ENCODE data around the gene PRR5L.

PRR5L gene

DNA sequence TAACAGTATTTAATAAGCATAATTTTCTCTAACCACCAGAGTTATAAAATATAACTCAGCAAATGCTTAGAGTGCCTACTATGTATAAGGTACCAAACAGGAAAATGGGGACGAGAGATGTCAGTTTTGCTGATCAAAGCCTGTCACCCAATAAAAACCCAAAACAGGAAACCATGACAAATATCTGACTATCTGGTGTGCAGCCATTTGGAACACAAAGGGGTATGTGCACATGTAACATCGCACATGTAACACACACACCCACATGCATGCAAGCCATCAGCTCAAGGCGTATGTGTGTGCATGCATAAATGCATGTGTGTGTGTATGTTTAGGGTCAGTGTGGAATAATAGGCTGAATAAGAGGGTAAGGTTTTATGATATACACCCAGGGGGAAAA is 64.2 kb downstream of the PRR5L start:
- no peak for DNase-seq

DNA sequence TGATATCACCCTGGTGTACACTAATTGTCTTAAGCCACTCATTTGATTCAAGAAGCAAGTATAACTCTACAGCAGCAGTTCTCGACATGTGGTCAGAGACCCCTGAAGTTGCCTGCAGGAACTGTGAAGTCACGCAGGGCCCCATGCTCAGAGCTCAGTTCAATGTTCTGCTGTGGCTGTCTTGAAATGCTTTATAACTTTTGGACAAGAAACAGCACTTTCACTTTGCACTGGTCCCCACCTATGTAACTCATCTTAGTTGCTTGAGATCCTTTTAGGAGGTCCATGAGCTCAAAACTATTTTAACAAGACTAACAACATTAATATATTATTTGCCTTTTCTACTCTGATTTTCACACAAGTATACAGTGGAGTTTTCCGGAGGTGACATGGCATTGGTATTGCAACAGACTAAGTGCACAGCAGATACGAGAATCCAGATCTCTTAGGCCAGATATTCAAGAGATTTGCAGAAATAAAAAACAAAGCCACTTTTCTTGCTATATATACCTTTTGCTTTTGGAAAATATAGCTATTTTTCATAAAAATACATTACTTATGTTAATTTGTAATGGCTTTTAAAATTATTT is 64.8 kb downstream of the PRR5L start:
- DNase-seq: no peak

DNA sequence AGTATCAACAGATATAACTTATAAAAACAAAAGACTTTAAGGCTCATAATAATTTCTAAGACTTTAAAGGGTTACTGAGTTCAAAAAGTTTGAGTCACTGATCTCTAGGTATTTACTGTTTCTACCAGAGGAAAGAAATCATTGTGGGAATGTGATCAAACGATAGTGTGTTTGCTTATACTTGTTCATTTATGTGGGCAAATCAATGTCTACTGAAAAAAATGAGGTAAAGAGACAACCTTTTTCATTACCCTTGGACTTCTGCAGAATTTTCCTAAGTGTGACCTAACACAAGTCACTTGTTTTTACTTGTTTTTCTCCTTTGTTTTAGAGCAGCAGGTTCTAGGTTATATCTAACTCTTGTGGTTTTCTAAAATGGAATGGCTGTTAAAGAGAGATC is 65.4 kb downstream of the PRR5L start:
- no peak for DNase-seq

DNA sequence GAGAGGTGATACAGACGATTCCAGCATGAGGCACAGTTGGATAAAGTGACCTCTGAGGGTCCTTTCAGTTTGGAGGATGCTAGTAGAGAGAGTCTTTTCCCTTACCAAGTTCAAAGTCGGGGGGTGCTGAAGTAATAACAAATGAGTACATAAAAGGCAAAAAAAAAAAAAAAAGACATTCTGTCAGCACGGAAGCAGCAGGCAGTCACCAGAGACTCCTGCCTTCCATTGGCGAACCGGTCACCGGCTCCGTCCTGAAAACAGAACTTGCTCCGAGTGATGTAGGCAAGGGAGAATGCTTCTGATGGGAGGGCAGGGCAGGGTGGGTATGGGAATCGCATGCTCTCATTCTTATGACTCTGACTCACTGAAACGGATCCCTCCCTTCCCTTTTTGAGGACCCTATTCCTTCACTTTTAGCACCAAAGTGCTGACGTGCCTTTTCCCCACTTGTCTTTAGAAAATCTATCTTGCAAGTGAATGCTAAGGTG is 65.9 kb downstream of the PRR5L start:
- DNase-seq: peak; percentile 88

DNA sequence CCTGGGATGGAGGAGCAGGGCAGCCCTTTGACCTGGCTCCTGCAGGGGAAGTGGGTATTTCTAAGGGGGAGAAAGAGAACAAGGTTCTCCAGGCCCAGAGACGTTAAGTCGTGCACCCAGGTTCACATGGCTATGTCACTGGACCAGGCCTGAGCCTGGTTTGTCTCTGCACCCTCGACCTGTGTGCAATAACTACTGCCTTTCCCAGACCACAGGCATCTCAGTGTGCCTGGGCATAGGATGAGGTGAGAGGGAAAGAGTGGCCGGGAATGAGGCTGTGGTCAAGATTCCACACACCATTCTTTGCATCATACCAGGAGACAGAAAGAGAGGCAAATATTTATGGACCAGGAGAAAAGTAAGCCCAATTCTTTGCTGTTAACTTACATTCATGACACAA is 66.8 kb downstream of the PRR5L start:
- DNase-seq: peak; percentile 69

DNA sequence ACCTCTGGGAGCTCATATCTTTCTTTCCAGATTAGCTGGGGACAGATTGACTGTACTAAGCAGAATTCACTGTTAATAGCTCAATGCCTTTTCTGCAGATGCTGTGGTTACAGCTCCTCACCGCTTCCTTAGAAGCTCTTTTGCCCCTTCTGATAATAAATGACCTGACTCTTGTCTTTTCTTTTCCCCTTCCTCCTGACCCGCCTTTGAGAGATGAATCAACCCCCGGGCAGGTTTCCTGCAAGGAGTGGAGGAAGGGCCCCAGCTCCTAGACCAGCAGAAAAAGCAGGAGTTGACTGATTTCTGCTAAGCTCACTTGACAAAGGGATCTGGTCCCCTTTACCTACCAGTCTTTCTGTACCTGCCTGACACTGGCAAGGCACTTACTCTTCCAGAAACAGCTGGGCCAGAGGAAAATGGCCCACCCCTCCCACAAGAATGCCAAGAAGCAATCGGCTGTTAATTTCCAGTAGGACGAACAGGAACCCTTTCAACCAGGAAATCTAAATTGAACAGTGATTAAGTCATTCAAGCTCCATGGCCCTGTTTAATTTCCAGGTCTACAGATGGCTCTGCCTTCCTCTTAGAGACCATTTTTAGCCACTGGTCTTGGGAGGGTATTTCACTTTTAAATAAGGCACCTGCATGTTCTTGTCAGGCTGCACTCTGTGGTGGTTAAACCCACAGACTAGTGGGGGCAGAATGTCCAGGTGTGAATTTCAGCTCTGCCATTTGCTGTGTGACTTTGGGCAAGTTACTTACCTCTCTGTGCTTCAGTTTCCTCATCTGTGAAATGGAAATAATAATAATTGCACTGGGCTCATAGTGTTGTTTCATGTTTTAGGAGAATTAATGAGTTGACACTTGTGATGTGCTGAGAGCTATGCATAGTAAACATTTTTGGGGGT is 67.5 kb downstream of the PRR5L start:
- DNase-seq: no peak

DNA sequence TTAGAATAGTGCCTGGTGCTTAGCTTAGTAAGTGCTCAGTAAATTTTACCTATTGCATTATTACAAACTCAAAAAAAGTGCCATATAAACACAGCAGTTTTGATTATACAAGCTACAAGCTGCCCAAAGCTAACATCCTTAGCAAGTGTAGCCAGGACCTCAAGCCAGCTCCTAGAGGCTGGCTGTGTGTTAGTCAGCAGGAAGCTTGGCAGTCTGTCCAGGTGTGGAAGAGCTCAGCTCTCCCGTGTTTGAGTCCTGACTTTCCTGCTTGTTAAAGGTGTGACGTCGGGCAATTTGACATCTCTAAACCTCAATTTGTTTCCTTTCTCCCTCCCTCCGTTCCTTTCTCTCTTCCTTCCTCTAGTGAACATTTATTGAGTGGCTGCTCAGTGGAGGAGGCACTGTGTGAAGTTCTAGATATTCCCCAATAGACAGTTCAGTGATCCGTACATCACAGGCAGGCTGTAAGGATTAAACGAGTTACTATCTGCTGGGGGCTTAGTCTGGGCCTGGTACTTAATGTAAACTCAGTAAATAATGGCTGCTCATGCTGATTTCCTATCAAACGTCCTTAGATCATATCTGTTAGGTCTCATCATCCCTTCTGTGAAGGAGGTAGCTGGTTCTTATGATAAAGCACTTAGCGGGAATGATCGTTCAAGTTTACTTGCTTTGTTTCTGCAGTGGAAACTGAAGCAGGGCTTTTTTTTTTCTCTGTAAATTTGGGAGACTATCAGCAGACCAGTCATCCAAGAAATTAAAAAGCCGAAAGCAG is 68.7 kb downstream of the PRR5L start:
- no peak for DNase-seq

DNA sequence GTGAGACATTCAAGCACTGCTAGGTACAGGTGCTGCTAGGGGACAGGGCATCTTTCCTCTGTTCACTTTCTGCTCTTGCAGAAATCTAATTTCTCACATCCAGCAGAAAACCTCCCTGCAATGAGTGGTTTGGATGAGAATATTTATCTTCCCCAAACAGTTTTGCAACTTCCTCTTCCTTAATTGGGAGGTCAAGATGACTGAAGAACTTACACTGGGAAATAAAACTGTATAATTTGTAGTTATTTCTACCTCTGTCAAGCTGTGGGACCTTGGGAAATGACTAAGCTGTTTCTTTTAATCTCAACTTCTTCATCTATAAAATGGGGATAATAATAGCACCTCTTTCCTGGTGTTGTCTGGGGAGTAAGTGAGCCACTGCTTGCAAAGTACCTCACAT is 69.8 kb downstream of the PRR5L start:
- no peak for DNase-seq

DNA sequence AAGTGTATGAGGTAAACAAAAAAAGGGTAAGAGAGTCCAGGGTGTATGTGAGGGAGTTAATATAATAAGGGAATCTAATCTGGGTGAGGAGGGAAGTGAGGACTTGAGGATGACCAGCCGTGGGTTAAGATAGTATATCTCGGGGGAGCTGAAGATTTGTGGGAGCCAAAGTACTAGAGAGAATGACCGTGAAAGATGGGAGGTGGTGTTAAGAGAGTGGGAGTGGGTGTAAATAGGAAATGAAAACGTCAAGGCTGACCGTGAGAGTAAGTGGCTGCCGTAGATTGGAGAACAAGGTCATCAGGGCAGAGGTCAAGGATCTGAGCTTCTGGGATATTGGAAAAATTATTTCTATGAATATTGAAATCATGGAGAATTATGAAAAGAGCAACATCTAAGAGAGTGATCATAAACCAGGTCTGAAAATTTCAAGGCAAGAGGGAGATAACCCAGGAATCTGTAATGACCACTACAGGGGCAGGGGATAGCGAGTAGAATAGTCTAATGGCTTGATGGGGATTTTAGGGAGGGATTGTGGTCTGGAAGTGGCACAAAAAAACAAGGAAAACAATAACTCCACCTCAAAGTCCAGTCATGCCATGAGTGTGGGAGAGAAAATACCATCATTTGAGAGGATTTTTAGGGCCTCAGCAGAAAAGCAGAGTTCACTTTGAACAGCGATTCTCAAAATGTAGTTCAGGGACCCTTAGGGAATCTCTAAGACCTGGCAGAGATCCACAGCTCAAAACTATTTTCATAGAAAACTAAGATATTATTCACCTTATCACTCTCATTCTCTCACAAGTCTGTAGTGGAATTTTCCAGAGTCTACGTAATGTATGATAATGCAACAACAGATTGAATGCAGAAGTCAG is 72.0 kb downstream of the PRR5L start:
- no peak for DNase-seq

DNA sequence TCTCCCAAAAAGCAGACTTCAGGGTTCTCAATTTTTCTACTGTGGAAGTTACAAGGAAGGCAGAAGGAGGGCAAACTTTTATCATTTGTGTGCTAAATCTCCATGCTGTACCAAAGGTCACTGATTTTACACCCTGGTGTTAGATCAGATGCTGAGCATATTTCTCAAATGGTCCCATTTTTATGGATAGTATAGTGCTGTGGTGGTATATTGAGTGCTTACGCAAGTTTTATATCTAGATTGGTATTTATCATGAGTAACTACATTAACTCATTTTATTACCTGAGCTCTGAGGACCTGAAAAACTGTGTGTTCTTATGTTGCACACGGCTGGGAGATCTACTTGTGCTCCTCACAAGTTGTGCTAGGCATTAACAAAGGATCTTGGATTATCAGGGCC is 75.1 kb downstream of the PRR5L start:
- DNase-seq: no peak

DNA sequence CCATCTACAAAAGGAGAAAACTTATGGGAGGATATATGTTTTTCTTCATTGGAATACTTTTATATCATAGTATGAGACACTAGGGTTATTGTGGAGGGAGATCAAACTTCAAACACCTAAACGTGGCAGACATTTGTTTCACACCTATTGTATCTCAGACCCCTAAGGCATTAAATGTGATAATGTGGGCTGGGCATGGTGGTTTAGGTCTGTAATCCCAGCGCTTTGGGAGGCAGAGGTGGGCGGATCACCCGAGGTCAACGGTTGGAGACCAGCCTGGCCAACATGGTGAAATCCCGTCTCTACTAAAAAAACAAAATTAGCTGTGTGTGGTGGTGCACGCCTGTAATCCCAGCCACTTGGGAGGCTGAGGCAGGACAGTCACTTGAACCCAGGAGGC is 75.5 kb downstream of the PRR5L start:
- DNase-seq: no peak

DNA sequence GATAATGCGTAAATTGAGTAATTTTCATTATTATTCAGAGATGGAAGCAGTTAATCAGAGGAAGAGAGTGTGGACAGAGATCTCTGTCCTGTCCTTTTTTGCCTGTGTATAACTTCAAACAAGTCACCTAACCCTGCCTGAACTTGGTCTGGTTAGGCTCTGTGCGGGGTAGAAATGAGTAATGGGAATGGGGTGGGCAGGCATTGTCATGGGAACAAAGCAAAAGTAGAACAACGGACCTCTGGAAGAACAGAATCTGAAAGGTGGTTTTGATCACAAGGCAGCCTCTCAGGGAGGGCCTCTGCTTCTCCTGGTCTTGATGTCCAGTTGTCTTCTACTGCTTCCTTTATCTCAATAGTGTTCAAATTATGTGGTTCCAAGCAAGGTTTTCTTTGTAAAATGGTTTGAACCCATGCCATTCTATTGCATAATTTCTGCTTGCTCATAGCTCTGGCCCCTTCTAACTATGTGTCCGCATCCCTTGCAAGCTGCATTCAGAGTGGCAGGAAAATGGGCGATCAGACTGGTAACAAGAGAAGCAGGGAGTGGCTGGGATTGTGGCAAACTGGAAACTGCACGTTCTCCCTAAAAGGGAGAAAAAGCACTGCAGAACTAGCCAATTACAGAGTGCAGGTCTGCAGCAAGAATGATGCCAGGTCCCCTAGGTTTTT is 76.1 kb downstream of the PRR5L start:
- DNase-seq: peak; percentile 67

DNA sequence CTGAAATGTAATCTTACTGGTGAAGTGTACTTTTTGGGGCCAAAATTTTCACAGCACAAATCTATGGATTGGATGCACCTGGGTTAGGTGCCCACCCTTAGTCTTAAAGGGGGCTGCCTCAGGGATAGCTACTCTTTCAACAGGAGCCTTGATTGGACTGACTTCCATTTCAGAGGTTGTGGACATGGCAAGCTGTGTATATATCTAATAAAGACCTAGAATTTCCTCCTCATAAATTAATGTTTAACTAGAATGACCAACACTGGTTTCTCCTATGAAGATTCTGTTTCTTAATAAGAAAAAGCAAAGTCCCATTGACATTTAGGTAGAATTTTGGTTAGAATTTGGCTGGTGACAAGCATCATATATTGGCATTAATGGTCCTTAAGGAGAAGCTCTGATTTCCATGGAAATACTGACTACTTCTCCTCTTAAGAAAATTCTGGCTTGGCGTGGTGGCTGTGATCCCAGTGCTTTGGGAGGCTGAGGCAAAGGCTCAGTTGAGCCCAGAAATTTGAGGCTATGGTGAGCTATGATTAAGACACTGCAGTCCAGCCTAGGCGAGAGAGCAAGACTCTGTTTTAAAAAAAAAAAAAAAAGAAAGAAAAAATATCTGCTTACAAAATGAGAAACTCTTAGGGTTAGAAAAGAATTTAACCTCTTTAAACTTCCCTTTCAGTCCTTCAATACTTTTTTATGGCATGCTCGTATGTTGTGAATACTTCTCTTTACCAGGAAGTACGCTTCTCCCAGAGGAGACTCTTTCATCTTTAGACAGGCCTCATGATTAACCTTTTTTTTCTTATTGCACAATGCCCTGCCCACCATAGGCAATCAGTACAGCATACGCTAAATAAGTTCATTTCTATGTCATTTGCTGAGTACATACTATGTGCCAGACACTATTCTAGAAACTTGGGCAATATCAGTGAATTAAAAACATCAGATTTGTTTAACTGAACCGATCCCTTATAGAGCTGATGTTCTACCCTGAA is 77.2 kb downstream of the PRR5L start:
- no peak for DNase-seq

DNA sequence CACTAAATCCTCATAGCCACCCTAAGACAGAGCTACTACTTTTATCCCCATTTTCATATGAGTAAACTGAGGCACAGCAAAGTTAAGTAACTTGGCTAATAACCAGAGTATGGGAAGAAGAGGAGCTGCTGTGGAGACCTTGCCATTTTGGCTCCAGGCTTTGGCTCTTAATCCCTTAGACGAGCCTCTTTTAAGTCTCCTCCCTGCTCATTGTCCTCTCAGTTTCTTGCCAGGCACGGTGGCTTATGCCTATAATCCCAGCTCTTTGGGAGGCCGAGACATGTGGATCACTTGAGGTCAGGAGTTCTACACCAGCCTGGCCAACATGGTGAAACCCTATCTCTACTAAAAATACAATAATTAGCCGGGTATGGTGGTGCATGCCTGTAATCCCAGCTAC is 78.6 kb downstream of the PRR5L start:
- DNase-seq: no peak

DNA sequence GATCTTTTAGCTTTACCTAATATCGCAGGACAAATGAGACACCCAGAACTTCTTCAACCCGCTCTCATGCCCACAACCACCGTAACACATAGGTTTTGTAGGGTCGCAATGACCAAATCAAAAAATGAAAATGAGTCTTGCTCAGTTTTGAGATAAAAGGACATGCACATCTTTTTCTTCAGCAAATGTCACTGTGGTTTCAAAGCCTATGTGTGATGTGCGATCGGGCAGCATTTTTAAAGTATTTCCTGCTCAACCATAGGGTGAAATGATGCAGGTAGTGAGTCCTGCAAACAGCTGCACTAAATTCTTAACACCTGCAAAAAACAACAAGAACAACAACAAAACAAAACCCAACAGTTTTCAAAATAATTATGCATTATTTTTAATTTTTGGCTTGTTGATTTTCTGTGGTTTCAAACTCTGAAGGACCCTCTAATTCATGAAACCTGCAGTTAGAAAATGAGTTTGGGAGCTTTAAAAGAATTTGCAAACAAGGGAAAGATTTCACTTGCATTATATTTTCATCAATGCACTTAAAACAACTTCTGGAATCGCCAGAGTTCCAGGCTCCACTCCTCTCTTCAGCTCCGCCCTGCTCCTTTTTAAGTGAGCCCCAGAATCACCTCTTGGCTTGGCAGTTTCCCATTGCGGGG is 79.4 kb downstream of the PRR5L start:
- DNase-seq: no peak

DNA sequence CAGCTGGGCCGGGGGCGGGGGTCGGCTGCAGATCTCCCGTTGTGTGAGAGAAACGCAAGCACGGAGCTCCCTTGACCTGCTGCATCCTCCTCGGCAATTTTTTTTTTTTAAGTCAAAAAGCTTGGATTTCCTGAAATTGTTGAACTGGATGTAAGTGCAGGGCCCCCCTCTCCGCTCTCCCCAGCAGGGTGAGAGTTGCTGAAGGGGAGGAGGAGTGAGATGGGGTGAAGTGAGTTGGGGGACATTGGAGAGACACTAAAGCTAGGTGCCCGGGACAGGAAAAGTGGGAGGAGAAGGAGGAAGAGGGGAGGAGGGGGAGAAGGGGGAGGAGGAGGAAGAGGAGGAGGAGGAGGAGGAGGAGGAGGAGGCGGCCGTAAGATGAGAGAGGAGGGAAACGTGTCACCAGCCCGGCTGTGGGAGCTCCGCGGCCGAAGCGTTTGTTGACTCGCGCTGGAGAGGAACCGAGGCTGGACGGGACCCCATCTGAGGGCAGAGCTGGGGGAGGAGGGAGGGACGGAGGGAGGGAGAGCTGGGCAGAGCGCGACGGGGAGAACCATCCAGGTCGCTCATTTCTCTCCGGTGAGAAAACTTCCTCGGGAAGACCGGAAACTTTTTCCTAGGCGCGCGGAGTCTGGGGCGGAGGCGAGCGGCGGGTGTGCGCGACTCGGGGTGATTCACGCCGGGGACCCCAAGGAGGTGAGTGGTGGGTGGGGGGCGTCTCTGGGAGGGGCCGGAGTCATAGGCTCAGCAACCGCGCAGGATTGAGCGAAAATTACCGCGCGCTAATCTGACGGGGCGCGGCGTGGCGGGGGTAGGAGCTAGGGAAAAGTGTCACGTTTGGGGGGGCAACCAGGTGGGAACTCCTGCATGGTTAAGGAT is 80.2 kb downstream of the PRR5L start:
- DNase-seq: no peak

DNA sequence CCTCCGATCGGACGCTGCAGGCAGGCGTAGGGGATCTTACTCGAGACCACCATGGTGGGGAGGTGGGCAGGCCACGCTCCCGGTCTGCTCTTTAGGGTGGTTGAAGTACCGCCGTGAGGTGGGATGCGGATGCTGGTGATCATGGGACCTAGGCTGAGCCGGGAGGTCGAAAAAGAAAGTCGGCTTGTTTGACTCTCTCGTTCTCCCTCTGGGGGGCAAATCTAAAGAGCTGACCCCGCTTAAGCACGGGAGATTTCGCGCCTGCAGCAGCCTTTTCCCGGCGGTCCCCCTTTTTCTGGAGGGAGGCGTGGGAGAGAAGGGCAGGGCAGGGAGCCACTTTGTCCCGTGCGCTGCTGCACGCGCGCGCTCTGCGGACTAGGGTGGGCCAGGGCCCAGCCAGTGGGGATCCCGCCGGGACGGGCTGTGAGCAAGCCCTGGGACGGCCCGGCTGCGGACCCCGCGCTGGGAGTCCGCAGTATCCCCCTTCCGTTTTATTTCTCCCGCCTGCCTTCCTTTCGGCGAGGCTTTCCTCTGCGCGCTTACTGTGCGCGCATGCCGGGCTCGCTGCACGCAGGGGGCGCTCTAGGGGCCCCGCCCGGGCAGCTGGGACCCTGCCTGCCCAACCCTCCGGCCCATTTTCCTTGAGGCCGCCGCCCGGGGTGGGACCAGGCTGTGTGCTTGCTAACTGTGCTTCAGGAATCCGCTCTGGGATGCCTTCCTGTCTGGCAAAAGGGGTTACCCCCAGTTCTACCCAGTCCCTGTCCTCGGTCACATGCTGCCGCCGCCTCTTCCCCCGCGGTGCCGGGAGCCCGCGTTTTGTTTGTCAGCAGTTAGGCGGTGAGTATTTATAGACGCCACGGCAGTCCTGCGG is 81.0 kb downstream of the PRR5L start:
- peak; percentile 60 for DNase-seq
